Upper lobe of left lung (tissue), 6 donors: ENCODE measurements around the gene INSR. TPM values are rescaled to one million over a fixed set of nuclear protein-coding genes. Genes with fewer than 3 reads are reported as not detected.

ENCODE experiments used
- ATAC-seq, 2 donors: fragments of 200-7000 bp; cut with Tn5 transposase; one replicate each; pipeline ENCODE4 v1.9.1; 2022; ENCODE audit warnings: mild to moderate bottlenecking in 2 of 2, moderate library complexity in 2 of 2; ENCODE audit not compliant: low FRiP score in 2 of 2
- DNase-seq, 2 donors: peaks; one replicate each; pipeline ENCODE4 v3.0.0-alpha.2; 2019 to 2020
- H3K27ac ChIP-seq, 4 donors: fragments of 200-600 bp; sonication (generic); one replicate each; pipeline ENCODE4 v1.5.1; 2016 to 2019
- H3K27me3 ChIP-seq, 4 donors: fragments of 200-600 bp; sonication (generic); one replicate each; pipeline ENCODE4 v1.5.1; 2017 to 2019
- H3K36me3 ChIP-seq, 4 donors: fragments of 200-600 bp; sonication (generic); one replicate each; pipeline ENCODE4 v1.5.1; 2016 to 2019
- H3K4me1 ChIP-seq, 4 donors: fragments of 200-600 bp; sonication (generic); one replicate each; pipeline ENCODE4 v1.5.1; 2018 to 2019
- H3K4me3 ChIP-seq, 4 donors: fragments of 200-600 bp; sonication (generic); one replicate each; pipeline ENCODE4 v1.5.1; 2017 to 2019; ENCODE audit warnings: mild to moderate bottlenecking in 2 of 4, moderate library complexity in 1 of 4
- H3K9me3 ChIP-seq, 4 donors: fragments of 200-600 bp; sonication (generic); one replicate each; pipeline ENCODE4 v1.5.1; 2018 to 2019
- CTCF ChIP-seq, 6 experiments: fragments of 450-650 bp in 4 of 6; fragments of 200-600 bp in 2 of 6; sonication (generic) in 2 of 6; IDR thresholded peaks; one replicate each; pipeline ENCODE4 v1.5.1; 2016 to 2019; ENCODE audit warnings: antibody characterized with exemption in 6 of 6
- EP300 ChIP-seq, 4 donors: sonication (generic); formaldehyde crosslinking; IDR thresholded peaks; one replicate each; pipeline ENCODE4 v1.5.1; 2017; ENCODE audit warnings: antibody characterized with exemption in 4 of 4, control low read depth in 2 of 4
- POLR2A ChIP-seq, 4 donors: fragments of 450-650 bp; IDR thresholded peaks; one replicate each; pipeline ENCODE4 v1.5.1; 2016 to 2017; ENCODE audit warnings: antibody characterized with exemption in 4 of 4, mild to moderate bottlenecking in 2 of 4
- POLR2AphosphoS5 ChIP-seq, 2 donors: sonication (generic); formaldehyde crosslinking; IDR thresholded peaks; one replicate each; pipeline ENCODE4 v1.5.1; 2017; ENCODE audit warnings: antibody characterized with exemption in 2 of 2
- WGBS, 2 donors: methylation state at CpG; one replicate each; pipeline ENCODE4 v1.1.5; 2017 to 2018; 5-methylcytosine and 5-hydroxymethylcytosine counted together
- total RNA-seq, 6 donors: library from RNA; depleted of rRNA in 4 of 6; stranded (reverse); fragments of >200 nt in 4 of 6; gene quantifications; one replicate each; pipeline versions ENCODE4 v1.1.0 to v1.2.1, GENCODE V29; 2016 to 2021
- donor health status: DM: no; HTN: no; CAD: no; lungs with moderate emphysema.
- donor health status: DM: no; HTN: yes; CAD: no; lungs with severe emphysema.

INSR gene
- total RNA-seq, 6 donors from 2014 or later = 32.4 to 142 (median 49.9) TPM

DNA sequence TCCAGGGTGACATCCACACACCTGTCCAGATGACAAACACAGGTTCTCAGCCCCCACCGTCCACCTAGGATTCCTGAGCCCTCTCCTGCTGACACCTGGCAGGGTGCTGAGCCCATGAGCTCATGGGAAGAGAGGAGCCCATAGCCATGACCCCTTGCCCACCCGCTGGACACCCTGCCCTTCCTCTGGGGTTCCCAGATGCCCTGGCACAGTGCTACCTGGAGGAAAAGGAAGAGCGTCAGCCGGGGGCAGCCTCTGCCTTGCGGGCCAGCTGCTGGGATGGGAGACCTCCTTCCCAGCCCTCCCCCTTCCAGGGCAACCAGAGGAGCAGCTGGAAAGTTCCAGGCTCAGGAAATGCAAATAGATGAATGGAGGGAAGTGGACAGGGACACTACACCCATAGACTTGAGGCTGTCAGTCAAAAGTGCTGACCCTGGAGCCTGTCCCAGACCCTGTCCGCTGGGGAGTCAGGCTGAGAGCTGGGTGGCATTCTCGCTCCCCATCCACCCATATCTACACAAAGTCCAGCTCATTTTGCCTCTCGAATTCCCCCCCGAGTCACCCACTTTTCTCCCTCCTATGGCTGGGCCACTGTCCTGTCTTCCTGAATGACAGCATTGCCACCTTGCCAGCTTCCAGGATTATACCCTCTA lies 42.2 kb upstream of the INSR start:
- Histone ChIP-seq H3K36me3 (no peaks in the 10 kb centered on the region), H3K9me3 (no peaks in the 10 kb centered on the region), H3K4me1 (peaks cover 0 to 22% (median 9%) of the 10 kb centered on the region in 4 donors), H3K27me3 (no peaks in the 10 kb centered on the region), H3K27ac (peak overlapping the region in 1 of 4 donors; percentile 65), H3K4me3 (no peak overlapping the region)
- DNase-seq = no peak
- WGBS, 2 donors = 70 to 74% methylated on average over 9 of the region's 9 CpGs
- TF ChIP-seq POLR2A (IDR thresholded peaks at IDR 0.05) (no peak), POLR2AphosphoS5 (IDR thresholded peaks at IDR 0.05) (no peak), EP300 (IDR thresholded peaks at IDR 0.05) (no peak), CTCF (IDR thresholded peaks at IDR 0.05) (no peak)
- no peak for ATAC-seq

DNA sequence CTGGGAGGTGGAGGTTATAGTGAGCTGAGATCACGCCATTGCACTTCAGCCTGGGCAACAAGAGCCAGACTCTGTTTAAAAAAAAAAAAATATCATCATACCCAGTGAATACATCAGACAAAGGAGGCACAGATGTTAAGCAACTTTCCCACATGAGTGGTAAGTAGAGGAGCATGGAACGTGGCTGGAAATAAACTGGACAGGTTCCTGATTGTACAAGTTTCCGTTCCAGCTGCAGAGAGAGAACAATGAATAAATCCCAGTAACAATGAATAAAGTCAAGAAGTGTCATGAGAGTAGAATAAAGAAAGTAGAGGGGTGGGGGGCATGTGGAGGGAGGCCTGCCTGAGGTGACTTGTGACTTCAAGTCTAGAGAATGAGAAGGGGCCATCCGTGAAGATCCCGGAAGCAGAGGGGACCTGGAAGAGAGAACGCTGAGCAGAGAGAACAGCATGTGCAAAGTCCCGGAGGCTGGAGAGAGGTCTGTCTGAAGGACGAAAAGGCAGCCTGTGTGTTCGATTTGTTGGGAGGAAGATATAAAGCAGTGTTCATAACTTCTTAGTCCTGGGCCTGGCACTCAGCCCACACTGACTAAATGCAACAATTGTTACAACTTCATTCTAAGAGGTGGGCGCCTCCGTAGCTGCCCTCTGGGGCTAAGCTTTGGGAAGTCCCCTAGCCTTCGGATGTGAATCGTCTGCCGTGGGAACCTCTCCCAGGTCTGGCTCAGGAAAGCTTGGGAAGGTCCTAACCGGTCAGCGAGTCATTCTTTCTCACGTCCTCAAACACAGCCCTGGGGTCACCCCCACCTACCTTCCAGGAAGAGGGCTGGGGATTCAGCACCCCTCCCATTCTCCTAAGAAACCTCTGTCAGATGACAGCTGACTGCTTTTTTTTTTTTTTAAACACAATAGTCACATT lies 39.2 kb upstream of the INSR start:
- no peak overlapping the region for H3K4me3 ChIP-seq
- no peaks in the 10 kb centered on the region for H3K9me3 ChIP-seq
- no peaks in the 10 kb centered on the region for H3K36me3 ChIP-seq
- H3K27me3 ChIP-seq = no peaks in the 10 kb centered on the region
- 46 to 61% methylated on average over 17 of the region's 17 CpGs for WGBS, 2 donors
- H3K4me1 ChIP-seq = peaks cover 0 to 13% (median 9%) of the 10 kb centered on the region in 4 donors
- no peak for DNase-seq
- no peak for ATAC-seq
- H3K27ac ChIP-seq = no peak overlapping the region
- no peak for TF ChIP-seq CTCF (IDR thresholded peaks at IDR 0.05)
- no peak for TF ChIP-seq EP300 (IDR thresholded peaks at IDR 0.05)
- TF ChIP-seq POLR2A (IDR thresholded peaks at IDR 0.05) = no peak
- TF ChIP-seq POLR2AphosphoS5 (IDR thresholded peaks at IDR 0.05) = no peak

- TF ChIP-seq POLR2A (IDR thresholded peaks at IDR 0.05) (no peak), CTCF (IDR thresholded peaks at IDR 0.05) (no peak), EP300 (IDR thresholded peaks at IDR 0.05) (no peak), POLR2AphosphoS5 (IDR thresholded peaks at IDR 0.05) (no peak)
- 80 to 91% methylated on average over 4 of the region's 4 CpGs for WGBS, 2 donors
- no peak for ATAC-seq
- H3K9me3 ChIP-seq = no peaks in the 10 kb centered on the region
- H3K27me3 ChIP-seq = no peaks in the 10 kb centered on the region
- DNase-seq = no peak
- H3K4me1 ChIP-seq = peaks cover 0 to 4% (median 0%) of the 10 kb centered on the region in 4 donors
- H3K4me3 ChIP-seq = no peak overlapping the region
- no peaks in the 10 kb centered on the region for H3K36me3 ChIP-seq
- no peak overlapping the region for H3K27ac ChIP-seq
These were observed 37.2 kb upstream of the INSR start for GRCh38 chr19:7331446-7331845.

GRCh38 chr19:7328647-7329046 lies 34.4 kb upstream of the INSR start:
- no peaks in the 10 kb centered on the region for H3K36me3 ChIP-seq
- no peak overlapping the region for H3K4me3 ChIP-seq
- TF ChIP-seq CTCF (IDR thresholded peaks at IDR 0.05) (no peak), POLR2A (IDR thresholded peaks at IDR 0.05) (no peak), POLR2AphosphoS5 (IDR thresholded peaks at IDR 0.05) (no peak), EP300 (IDR thresholded peaks at IDR 0.05) (no peak)
- no peaks in the 10 kb centered on the region for H3K27me3 ChIP-seq
- DNase-seq (no peak), ATAC-seq (no peak)
- 84 to 89% methylated on average over 4 of the region's 4 CpGs for WGBS, 2 donors
- H3K9me3 ChIP-seq = no peaks in the 10 kb centered on the region
- no peak overlapping the region for H3K27ac ChIP-seq
- H3K4me1 ChIP-seq = peaks cover 0 to 4% (median 0%) of the 10 kb centered on the region in 4 donors
